A549 (cell line): ENCODE data around the gene GRK5. TPM values are rescaled to one million over a fixed set of nuclear protein-coding genes. Genes with fewer than 3 reads are reported as not detected.

Experiments used
- ATAC-seq, 2 experiments: fragments of 200-7000 bp in 1 of 2; fragments of >200 bp in 1 of 2; cut with Nextera tagmentation in 1 of 2; cut with Tn5 transposase in 1 of 2; 3 replicates each; pipeline versions ENCODE4 v1.8.0 to v1.9.1; 2018 to 2020; ENCODE audit warnings: mild to moderate bottlenecking in 1 of 2, moderate library complexity in 1 of 2
- CTCF ChIA-PET: fragments of 300-600 bp; sonication (Branson Sonifier 250); formaldehyde crosslinking; extraction: SDS; loops from one replicate; lab custom pipeline; 2021; ENCODE audit warnings: antibody characterized with exemption, inconsistent platforms; lab: Yijun Ruan, JAX
- POLR2A ChIA-PET: fragments of 350-600 bp; formaldehyde crosslinking; extraction: SDS; loops from one replicate; lab custom pipeline; 2021; ENCODE audit warnings: antibody characterized with exemption, inconsistent platforms; lab: Yijun Ruan, JAX
- DNase-seq, 2 experiments: peaks; one replicate each; pipeline versions ENCODE4 v3.0.0 to v3.0.0-alpha.2; 2011 to 2016; ENCODE audit warnings: low read depth in 1 of 2, low spot score in 1 of 2
- FAIRE-seq: peaks from 2 replicates; lab custom pipeline; 2011; peaks lifted over from hg19 to GRCh38; lab: Jason Lieb, UNC
- H3K27ac ChIP-seq, 2 experiments: fragments of >200 bp; sonication (Bioruptor Twin); formaldehyde crosslinking; 3 replicates each; pipeline ENCODE4 v1.5.1; 2016 to 2017
- H3K4me1 ChIP-seq: fragments of >200 bp; sonication (Bioruptor Twin); formaldehyde crosslinking; 3 replicates; pipeline ENCODE4 v1.6.1; 2016
- H3K4me2 ChIP-seq: fragments of >200 bp; sonication (Bioruptor Twin); formaldehyde crosslinking; 3 replicates; pipeline ENCODE4 v1.6.1; 2016
- H3K4me3 ChIP-seq: fragments of >200 bp; sonication (Bioruptor Twin); formaldehyde crosslinking; 3 replicates; pipeline ENCODE4 v1.5.1; 2016
- H3K9me3 ChIP-seq: fragments of >200 bp; sonication (Bioruptor Twin); formaldehyde crosslinking; 3 replicates; pipeline ENCODE4 v1.6.1; 2016
- ATOH8 ChIP-seq: fragments of 250-450 bp; sonication (Bioruptor Pico); IDR thresholded peaks from 2 replicates; pipeline ENCODE4 v1.5.0; 2020; ENCODE audit warnings: low read depth, mild to moderate bottlenecking, moderate library complexity
- BHLHE40 ChIP-seq: IDR thresholded peaks from 2 replicates; pipeline ENCODE4 v1.6.1; 2012; ENCODE audit warnings: low read depth, low read length, inconsistent platforms
- CEBPB ChIP-seq, 2 experiments: fragments of >200 bp in 1 of 2; sonication (Bioruptor Twin) in 1 of 2; formaldehyde crosslinking in 1 of 2; IDR thresholded peaks; 2 replicates each; pipeline ENCODE4 v1.6.1; 2012 to 2016
- CTCF ChIP-seq: fragments of >200 bp; sonication (Bioruptor Twin); formaldehyde crosslinking; IDR thresholded peaks from 3 replicates; pipeline ENCODE4 v1.5.1; 2016
- E2F6 ChIP-seq: IDR thresholded peaks from 2 replicates; pipeline ENCODE4 v1.6.1; 2012; ENCODE audit warnings: low read depth, borderline replicate concordance
- FOSL2 ChIP-seq, 2 experiments: fragments of 450-650 bp in 1 of 2; fragments of >200 bp in 1 of 2; sonication (Bioruptor Twin) in 1 of 2; formaldehyde crosslinking; IDR thresholded peaks; 2 replicates each; pipeline versions ENCODE4 v1.5.0 to v1.6.1; 2016 to 2020; ENCODE audit warnings: mild to moderate bottlenecking in 1 of 2, moderate library complexity in 1 of 2
- GATA3 ChIP-seq: IDR thresholded peaks from 2 replicates; pipeline ENCODE4 v1.6.1; 2012; ENCODE audit warnings: borderline replicate concordance
- HDAC2 ChIP-seq: fragments of 200-600 bp; sonication (generic); IDR thresholded peaks from 2 replicates; pipeline ENCODE4 v1.6.1; 2016
- HES2 ChIP-seq: fragments of >200 bp; sonication (Bioruptor Twin); formaldehyde crosslinking; IDR thresholded peaks from 2 replicates; pipeline ENCODE4 v1.6.1; 2016
- JUN ChIP-seq, 2 experiments: fragments of >200 bp; sonication (Bioruptor Twin); formaldehyde crosslinking; IDR thresholded peaks; 2 replicates in 1 of 2; 3 replicates in 1 of 2; pipeline ENCODE4 v1.6.1; 2016 to 2017
- NPAS2 ChIP-seq: fragments of 250-450 bp; sonication (Bioruptor Pico); IDR thresholded peaks from 2 replicates; pipeline ENCODE4 v1.8.0; 2022; ENCODE audit warnings: mild to moderate bottlenecking, moderate library complexity, borderline replicate concordance
- NR3C1 ChIP-seq: fragments of >200 bp; sonication (Bioruptor Twin); formaldehyde crosslinking; IDR thresholded peaks from 3 replicates; pipeline ENCODE4 v1.6.1; 2017
- POLR2A ChIP-seq: IDR thresholded peaks from 2 replicates; pipeline ENCODE4 v1.6.1; 2012; ENCODE audit warnings: mild to moderate bottlenecking, low read length
- RCOR1 ChIP-seq: fragments of 150-350 bp; IDR thresholded peaks from 2 replicates; pipeline ENCODE4 v1.6.1; 2014; ENCODE audit warnings: antibody characterized with exemption, low read length, low read depth
- REST ChIP-seq: fragments of 200-600 bp; sonication (generic); IDR thresholded peaks from 2 replicates; pipeline ENCODE4 v1.6.1; 2016; ENCODE audit warnings: antibody characterized with exemption, mild to moderate bottlenecking, moderate library complexity
- RNF2 ChIP-seq: fragments of 200-600 bp; sonication (generic); IDR thresholded peaks from 2 replicates; pipeline ENCODE4 v1.6.1; 2016; ENCODE audit warnings: low read depth, mild to moderate bottlenecking, antibody characterized with exemption, moderate library complexity, borderline replicate concordance
- SMC3 ChIP-seq: fragments of >200 bp; sonication (Bioruptor Twin); formaldehyde crosslinking; IDR thresholded peaks from 3 replicates; pipeline ENCODE4 v1.6.1; 2018; ENCODE audit warnings: inconsistent platforms
- ZFP36 ChIP-seq: fragments of 450-650 bp; IDR thresholded peaks from 2 replicates; pipeline ENCODE4 v1.6.1; 2014; ENCODE audit warnings: borderline replicate concordance; ENCODE audit not compliant: partially characterized antibody
- ZSCAN20 ChIP-seq: fragments of 250-450 bp; sonication (Bioruptor Pico); IDR thresholded peaks from 2 replicates; pipeline ENCODE4 v1.8.0; 2022; ENCODE audit warnings: mild to moderate bottlenecking, moderate library complexity
- WGBS: methylation state at CpG from one replicate; pipeline ENCODE4 v1.1.6; 2017; ENCODE audit errors: missing lambda C conversion rate; 5-methylcytosine and 5-hydroxymethylcytosine counted together
- polyA plus RNA-seq, 4 experiments: library from polyadenylated mRNA; depleted of rRNA in 3 of 4; stranded (reverse); fragments of >200 nt; fragmentation: RNase III in 1 of 4; extraction: RNeasy Plus Mini Kit Qiagen cat#74134 plus additional on column Dnase treatment in 1 of 4; gene quantifications; 2 replicates in 3 of 4; 3 replicates in 1 of 4; pipeline ENCODE4 v1.2.3, GENCODE V29; 2011 to 2017

The GRK5 gene
- polyA plus RNA-seq, 2 of the 4 experiments (the other 2 are of a cell fraction), result 5.0 to 7.9 TPM

- 0 out of 3 replicates have a peak, but pooled peaks have one; percentile 16 for TF ChIP-seq SMC3
- TF ChIP-seq NPAS2 (CRISPR knock-in tag), result no peak
- peak; percentile 23 for TF ChIP-seq POLR2A
- TF ChIP-seq, all 56 proteins: peak for 11
These were observed 41.9 kb upstream of the GRK5 start, which contains the start of gene SFXN4 (continued) for GRCh38 chr10:119165171-119166117.

GRCh38 chr10:119166118-119166500, 41.3 kb upstream of the GRK5 start:
- Histone ChIP-seq H3K4me1 (peaks cover 14% of the 10 kb centered on the region), H3K4me3 (peak overlapping the region; percentile 57), H3K27ac (peak overlapping the region; percentile 93 to 95), H3K9me3 (no peaks in the 10 kb centered on the region), H3K4me2 (peak overlapping the region; percentile 83)
- ChIA-PET CTCF (interaction anchor here (1.7 kb wide), 1 partner anchor 17 kb away, joined by 3 read pairs; no protein-coding TSS in a partner anchor), POLR2A (no interaction called here)
- FAIRE-seq (no peak), DNase-seq (no peak), ATAC-seq (peak; percentile 43 to 52)
- 78% methylated on average over 7 of the region's 7 CpGs for WGBS
- TF ChIP-seq RNF2 (no peak), BHLHE40 (no peak), JUN (IDR thresholded peaks at IDR 0.05) (no peak), HES2 (no peak), ZSCAN20 (CRISPR knock-in tag) (no peak), FOSL2 (IDR thresholded peaks at IDR 0.05) (no peak), FOSL2 (CRISPR knock-in tag; IDR thresholded peaks at IDR 0.05) (no peak), ATOH8 (CRISPR knock-in tag) (no peak), E2F6 (no peak; the same call in 1 of the 2 replicates)

GRCh38 chr10:119166564-119166963, 40.8 kb upstream of the GRK5 start:
- H3K4me2 ChIP-seq, result peak overlapping the region; percentile 83
- ATAC-seq (peak in 1 of 2 experiments; percentile 6; a peak in 2 of 6 replicates), FAIRE-seq (no peak), DNase-seq (no peak)
- WGBS, result 82% methylated on average over 8 of the region's 8 CpGs
- peak; percentile 49 for TF ChIP-seq ZFP36
- TF ChIP-seq POLR2A, result no peak
- H3K4me3 ChIP-seq, result no peak overlapping the region
- peaks cover 14% of the 10 kb centered on the region for H3K4me1 ChIP-seq
- ChIA-PET POLR2A (no interaction called here), CTCF (interaction anchor here (1.7 kb wide), 1 partner anchor 18 kb away, joined by 3 read pairs; no protein-coding TSS in a partner anchor)
- H3K9me3 ChIP-seq, result no peaks in the 10 kb centered on the region
- H3K27ac ChIP-seq, result peak overlapping the region; percentile 93 to 95; a peak in 5 of 6 replicates

GRCh38 chr10:119167041-119167440, 40.3 kb upstream of the GRK5 start:
- FAIRE-seq, result no peak
- POLR2A ChIA-PET, result interaction anchor here (0.6 kb wide), 1 partner anchor 66 kb away, joined by 5 read pairs; no protein-coding TSS in a partner anchor
- TF ChIP-seq CTCF (no peak), ZFP36 (no peak), CEBPB (IDR thresholded peaks at IDR 0.05) (no peak), HDAC2 (no peak), GATA3 (no peak), ATOH8 (CRISPR knock-in tag) (no peak), RCOR1 (no peak), E2F6 (no peak), REST (no peak), NR3C1 (no peak), NPAS2 (CRISPR knock-in tag) (no peak)

More at GRCh38 chr10:119167041-119167440, 40.3 kb upstream of the GRK5 start:
- DNase-seq (no peak), ATAC-seq (no peak)
- Histone ChIP-seq H3K9me3 (no peaks in the 10 kb centered on the region), H3K27ac (no peak overlapping the region), H3K4me2 (no peak overlapping the region), H3K4me1 (peaks cover 14% of the 10 kb centered on the region), H3K4me3 (no peak overlapping the region)
- CTCF ChIA-PET, result interaction anchor here (0.8 to 1.2 kb wide), 3 partner anchors 13 to 104 kb away, joined by 3 read pairs; no protein-coding TSS in a partner anchor
- WGBS, result 85% methylated on average over 8 of the region's 8 CpGs
